ENCODE results near the gene MAP2K1. TPM values are rescaled to one million over a fixed set of nuclear protein-coding genes. Genes with fewer than 3 reads are reported as not detected.

Gene MAP2K1
- total RNA-seq, 1 donor from 2014 or later, result 57.7 TPM

DNA sequence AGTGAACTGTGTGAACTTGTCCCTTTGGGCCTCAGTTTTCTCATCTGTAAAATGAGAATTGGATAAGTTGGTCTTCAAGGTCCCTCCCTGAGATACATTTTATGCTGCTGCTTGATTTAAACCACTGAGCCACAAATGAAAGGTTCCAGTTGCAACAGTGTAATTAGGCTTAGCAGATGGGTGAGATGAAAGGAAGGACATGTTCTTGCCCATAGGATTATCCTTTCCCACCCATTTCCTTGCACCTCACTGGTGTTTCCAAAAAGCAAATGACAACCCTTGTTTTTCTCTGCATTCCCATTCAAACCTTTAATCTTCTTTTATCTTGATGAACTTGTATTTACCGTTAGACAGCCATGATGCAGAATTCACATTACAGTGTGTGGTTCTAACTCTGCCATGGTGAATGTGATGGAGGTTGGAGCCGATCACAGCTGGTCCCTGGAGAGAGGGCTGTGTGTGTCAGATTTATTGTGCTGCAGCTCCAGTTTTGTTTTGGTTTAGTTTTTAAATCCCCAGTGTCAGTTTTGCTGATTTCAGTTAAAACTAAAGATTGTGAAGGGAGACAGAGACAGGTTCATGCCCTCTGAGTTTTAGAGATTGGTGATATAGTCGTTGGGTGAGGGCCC, 44.0 kb downstream of the MAP2K1 start:
- no peak for FAIRE-seq

DNA sequence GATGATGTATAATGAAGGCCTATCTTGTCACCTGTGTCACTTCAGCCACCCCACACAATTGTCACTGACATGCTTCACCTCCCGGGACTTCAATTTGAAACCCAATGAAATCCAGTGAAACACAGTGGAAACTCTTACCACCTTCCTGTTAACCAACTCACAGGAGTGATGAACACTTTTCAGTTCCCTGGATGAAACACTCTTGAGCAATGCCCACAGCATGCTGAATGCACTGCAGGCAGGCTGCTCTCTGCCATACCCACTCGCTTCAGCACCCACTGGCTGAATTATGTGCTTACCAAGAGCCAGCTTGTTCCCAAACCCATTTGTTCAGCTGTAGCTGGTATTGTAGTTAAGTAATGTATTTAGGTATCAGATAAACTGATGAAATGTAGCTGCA, 47.0 kb downstream of the MAP2K1 start:
- no peak for FAIRE-seq
- DNase-seq (ENCODE audit: low read depth), result no peak
- TF ChIP-seq, protein P1, sequence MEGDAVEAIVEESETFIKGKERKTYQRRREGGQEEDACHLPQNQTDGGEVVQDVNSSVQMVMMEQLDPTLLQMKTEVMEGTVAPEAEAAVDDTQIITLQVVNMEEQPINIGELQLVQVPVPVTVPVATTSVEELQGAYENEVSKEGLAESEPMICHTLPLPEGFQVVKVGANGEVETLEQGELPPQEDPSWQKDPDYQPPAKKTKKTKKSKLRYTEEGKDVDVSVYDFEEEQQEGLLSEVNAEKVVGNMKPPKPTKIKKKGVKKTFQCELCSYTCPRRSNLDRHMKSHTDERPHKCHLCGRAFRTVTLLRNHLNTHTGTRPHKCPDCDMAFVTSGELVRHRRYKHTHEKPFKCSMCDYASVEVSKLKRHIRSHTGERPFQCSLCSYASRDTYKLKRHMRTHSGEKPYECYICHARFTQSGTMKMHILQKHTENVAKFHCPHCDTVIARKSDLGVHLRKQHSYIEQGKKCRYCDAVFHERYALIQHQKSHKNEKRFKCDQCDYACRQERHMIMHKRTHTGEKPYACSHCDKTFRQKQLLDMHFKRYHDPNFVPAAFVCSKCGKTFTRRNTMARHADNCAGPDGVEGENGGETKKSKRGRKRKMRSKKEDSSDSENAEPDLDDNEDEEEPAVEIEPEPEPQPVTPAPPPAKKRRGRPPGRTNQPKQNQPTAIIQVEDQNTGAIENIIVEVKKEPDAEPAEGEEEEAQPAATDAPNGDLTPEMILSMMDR (IDR thresholded peaks at IDR 0.05; ENCODE audit: insufficient read depth, low read length, severe bottlenecking), result no peak
- H3K4me3 ChIP-seq (ENCODE audit: low read depth, low read length), result no peak overlapping the region
- H3K27me3 ChIP-seq (ENCODE audit: control insufficient read depth, insufficient read depth, low read length), result no peaks in the 10 kb centered on the region
- peaks cover 14% of the 10 kb centered on the region for H3K36me3 ChIP-seq (ENCODE audit: control insufficient read depth, insufficient read depth, low read length)

More for the DNA sequence above, 44.0 kb downstream of the MAP2K1 start:
- H3K36me3 ChIP-seq (ENCODE audit: control insufficient read depth, insufficient read depth, low read length), result peaks cover 5% of the 10 kb centered on the region
- no peak overlapping the region for H3K4me3 ChIP-seq (ENCODE audit: low read depth, low read length)
- TF ChIP-seq, protein P1 (IDR thresholded peaks at IDR 0.05; ENCODE audit: insufficient read depth, low read length, severe bottlenecking), result no peak
- no peak for DNase-seq (ENCODE audit: low read depth)
- H3K27me3 ChIP-seq (ENCODE audit: control insufficient read depth, insufficient read depth, low read length), result no peaks in the 10 kb centered on the region

DNA sequence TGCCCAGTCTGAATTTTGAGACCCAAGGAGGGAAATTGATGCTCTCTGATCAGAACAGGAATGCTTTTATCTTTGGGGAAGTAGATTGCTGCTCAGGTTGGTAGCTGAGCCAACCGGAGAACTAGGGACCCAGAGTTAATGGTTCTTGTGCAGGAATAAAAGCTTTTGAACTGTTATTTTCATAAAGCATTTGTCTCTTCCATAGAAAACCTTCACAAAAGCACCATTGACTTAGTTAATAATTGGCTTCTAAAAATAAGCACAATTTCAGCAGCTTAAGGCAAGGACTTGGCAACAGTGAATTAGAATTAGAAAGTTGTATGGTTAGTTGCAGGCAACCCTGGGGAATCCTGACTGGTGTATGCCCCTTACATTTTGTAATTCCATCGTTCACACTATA, 53.8 kb downstream of the MAP2K1 start:
- FAIRE-seq, result no peak
- TF ChIP-seq, protein P1 (IDR thresholded peaks at IDR 0.05; ENCODE audit: insufficient read depth, low read length, severe bottlenecking), result no peak
- H3K36me3 ChIP-seq (ENCODE audit: control insufficient read depth, insufficient read depth, low read length), result peaks cover 18% of the 10 kb centered on the region

DNA sequence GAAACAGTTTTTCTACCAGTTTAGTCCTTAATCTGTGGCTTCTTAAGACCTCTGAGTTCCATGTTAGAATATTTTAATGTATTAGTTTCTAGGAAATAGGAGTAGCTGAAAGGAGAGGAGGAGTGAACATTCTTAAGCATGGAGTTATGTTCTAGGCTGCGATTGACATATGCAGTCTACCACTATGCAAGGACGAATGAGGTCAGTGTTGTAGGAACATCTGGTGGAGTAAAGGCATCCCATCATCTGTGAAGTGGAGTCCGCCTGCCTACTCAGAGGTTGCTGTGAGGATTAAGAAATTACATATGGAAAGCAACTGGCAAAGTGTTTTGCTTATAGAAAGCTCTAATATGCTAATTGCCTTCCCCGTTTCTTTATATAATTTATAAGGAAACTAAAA, 65.7 kb downstream of the MAP2K1 start:
- H3K36me3 ChIP-seq (ENCODE audit: control insufficient read depth, insufficient read depth, low read length), result peaks cover 1% of the 10 kb centered on the region
- no peak for FAIRE-seq
- no peak overlapping the region for H3K4me3 ChIP-seq (ENCODE audit: low read depth, low read length)
- DNase-seq (ENCODE audit: low read depth), result no peak
- no peaks in the 10 kb centered on the region for H3K27me3 ChIP-seq (ENCODE audit: control insufficient read depth, insufficient read depth, low read length)
- TF ChIP-seq, protein P1 (IDR thresholded peaks at IDR 0.05; ENCODE audit: insufficient read depth, low read length, severe bottlenecking), result no peak

More for the DNA sequence above, 53.8 kb downstream of the MAP2K1 start:
- DNase-seq (ENCODE audit: low read depth), result no peak
- Histone ChIP-seq H3K4me3 (ENCODE audit: low read depth, low read length) (no peak overlapping the region), H3K27me3 (ENCODE audit: control insufficient read depth, insufficient read depth, low read length) (no peaks in the 10 kb centered on the region)

DNA sequence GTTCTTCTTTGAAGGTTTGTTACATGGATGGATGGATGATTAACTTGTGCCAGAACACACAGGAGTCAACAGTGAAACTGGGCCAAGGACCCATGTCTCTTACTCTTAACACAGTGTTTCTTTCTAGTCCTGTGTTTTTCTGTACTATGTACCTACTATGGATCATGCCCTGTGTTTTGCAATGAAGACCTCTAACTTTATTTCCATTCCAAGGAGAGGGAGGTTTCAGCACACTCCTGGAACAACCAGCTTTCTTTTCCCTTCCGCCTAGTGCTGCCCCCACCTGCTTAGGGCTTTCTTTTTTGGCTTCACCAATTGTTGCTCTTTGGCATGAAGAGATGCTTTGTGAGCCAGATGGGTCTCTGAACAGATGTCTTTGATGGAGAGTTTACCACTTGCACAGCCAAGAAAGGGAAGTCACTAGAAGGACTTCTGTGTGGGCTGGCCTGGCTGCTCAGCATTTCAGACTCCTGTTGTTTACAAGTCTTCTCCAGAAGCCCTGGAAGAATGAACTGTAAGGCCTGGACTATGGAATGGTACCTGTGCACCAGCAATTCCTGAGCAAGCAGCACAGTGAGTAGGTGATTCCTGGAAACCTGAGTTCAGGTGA, 66.4 kb downstream of the MAP2K1 start:
- DNase-seq (ENCODE audit: low read depth) (no peak), FAIRE-seq (no peak)
- Histone ChIP-seq H3K36me3 (ENCODE audit: control insufficient read depth, insufficient read depth, low read length) (peaks cover 1% of the 10 kb centered on the region), H3K4me3 (ENCODE audit: low read depth, low read length) (no peak overlapping the region), H3K27me3 (ENCODE audit: control insufficient read depth, insufficient read depth, low read length) (no peaks in the 10 kb centered on the region)
- TF ChIP-seq, protein P1 (IDR thresholded peaks at IDR 0.05; ENCODE audit: insufficient read depth, low read length, severe bottlenecking), result no peak
